CD8-positive, alpha-beta memory T cell (primary cell): ENCODE data around the gene C1QTNF9. TPM values are rescaled to one million over a fixed set of nuclear protein-coding genes. Genes with fewer than 3 reads are reported as not detected.
"Not testable (repeated sequence)": the region's sequence is repeated elsewhere in the genome, so short reads cannot be mapped to it uniquely, and the experiment has no call there.

ENCODE experiments used
- CTCF ChIA-PET: fragments of 350-600 bp; sonication (Branson Sonifier 250); formaldehyde crosslinking; loops from one replicate; lab custom pipeline; 2021; ENCODE audit warnings: antibody characterized with exemption; lab: Charles Lee
- POLR2A ChIA-PET: fragments of 350-600 bp; sonication (Branson Sonifier 250); formaldehyde crosslinking; loops from one replicate; lab custom pipeline; 2021; ENCODE audit warnings: antibody characterized with exemption; lab: Charles Lee
- DNase-seq, 5 donors: peaks; one replicate each; pipeline versions ENCODE4 v3.0.0 to v3.0.0-alpha.2; 2020 to 2022; ENCODE audit warnings: mixed read lengths in 1 of 5
- H3K27ac ChIP-seq: one replicate; pipeline ENCODE4 v1.7.0; 2013; ENCODE audit warnings: low read depth, mild to moderate bottlenecking, low read length, moderate library complexity
- H3K27me3 ChIP-seq: 2 replicates; pipeline ENCODE4 v1.7.0; 2013; ENCODE audit warnings: low read length, mild to moderate bottlenecking; ENCODE audit not compliant: insufficient read depth, poor library complexity, severe bottlenecking
- H3K36me3 ChIP-seq: 2 replicates; pipeline ENCODE4 v1.7.0; 2013; ENCODE audit warnings: mild to moderate bottlenecking, low read length, moderate library complexity; ENCODE audit not compliant: insufficient read depth
- H3K4me1 ChIP-seq: 2 replicates; pipeline ENCODE4 v1.7.0; 2013; ENCODE audit warnings: mild to moderate bottlenecking, low read length, moderate library complexity; ENCODE audit not compliant: insufficient read depth
- H3K4me3 ChIP-seq: 2 replicates; pipeline ENCODE4 v1.7.0; 2013; ENCODE audit warnings: mild to moderate bottlenecking, low read length
- H3K9me3 ChIP-seq: 2 replicates; pipeline ENCODE4 v1.7.0; 2013; ENCODE audit warnings: mild to moderate bottlenecking, low read length
- H3K27ac Mint-ChIP-seq, 8 donors: one replicate each; pipeline ENCODE4 v1.8.0; 2020 to 2021; ENCODE audit warnings: mixed read lengths in 8 of 8, mild to moderate bottlenecking in 6 of 8, inconsistent platforms in 3 of 8, moderate library complexity in 3 of 8
- H3K27me3 Mint-ChIP-seq, 2 donors: one replicate each; pipeline ENCODE4 v1.8.0; 2020 to 2021; ENCODE audit warnings: mixed read lengths in 2 of 2, mild to moderate bottlenecking in 1 of 2, moderate library complexity in 1 of 2
- H3K36me3 Mint-ChIP-seq, 3 donors: one replicate each; pipeline ENCODE4 v1.8.0; 2020 to 2021; ENCODE audit warnings: mixed read lengths in 3 of 3, inconsistent platforms in 1 of 3, mild to moderate bottlenecking in 1 of 3
- H3K4me1 Mint-ChIP-seq, 3 donors: one replicate each; pipeline ENCODE4 v1.8.0; 2020 to 2021; ENCODE audit warnings: mixed read lengths in 3 of 3, inconsistent platforms in 1 of 3, mild to moderate bottlenecking in 1 of 3
- H3K4me3 Mint-ChIP-seq, 7 donors: one replicate each; pipeline ENCODE4 v1.8.0; 2020 to 2021; ENCODE audit warnings: mixed read lengths in 7 of 7, mild to moderate bottlenecking in 6 of 7, moderate library complexity in 4 of 7, inconsistent platforms in 2 of 7
- H3K9me3 Mint-ChIP-seq, 5 donors: one replicate each; pipeline ENCODE4 v1.8.0; 2020 to 2022; ENCODE audit warnings: mixed read lengths in 5 of 5, mild to moderate bottlenecking in 3 of 5, moderate library complexity in 2 of 5, inconsistent platforms in 1 of 5
- polyA plus RNA-seq: library from polyadenylated mRNA; unstranded; fragments of 300-500 nt; fragmentation: Illumina TruSeq; gene quantifications from one replicate; pipeline ENCODE4 v1.2.3, GENCODE V29; 2021
- total RNA-seq, 2 experiments: library from RNA; stranded (reverse); gene quantifications; one replicate each; pipeline ENCODE4 v1.2.3, GENCODE V29; 2021

The C1QTNF9 gene
- total and polyA plus RNA-seq, 3 experiments from 2014 or later, result not detected

DNA sequence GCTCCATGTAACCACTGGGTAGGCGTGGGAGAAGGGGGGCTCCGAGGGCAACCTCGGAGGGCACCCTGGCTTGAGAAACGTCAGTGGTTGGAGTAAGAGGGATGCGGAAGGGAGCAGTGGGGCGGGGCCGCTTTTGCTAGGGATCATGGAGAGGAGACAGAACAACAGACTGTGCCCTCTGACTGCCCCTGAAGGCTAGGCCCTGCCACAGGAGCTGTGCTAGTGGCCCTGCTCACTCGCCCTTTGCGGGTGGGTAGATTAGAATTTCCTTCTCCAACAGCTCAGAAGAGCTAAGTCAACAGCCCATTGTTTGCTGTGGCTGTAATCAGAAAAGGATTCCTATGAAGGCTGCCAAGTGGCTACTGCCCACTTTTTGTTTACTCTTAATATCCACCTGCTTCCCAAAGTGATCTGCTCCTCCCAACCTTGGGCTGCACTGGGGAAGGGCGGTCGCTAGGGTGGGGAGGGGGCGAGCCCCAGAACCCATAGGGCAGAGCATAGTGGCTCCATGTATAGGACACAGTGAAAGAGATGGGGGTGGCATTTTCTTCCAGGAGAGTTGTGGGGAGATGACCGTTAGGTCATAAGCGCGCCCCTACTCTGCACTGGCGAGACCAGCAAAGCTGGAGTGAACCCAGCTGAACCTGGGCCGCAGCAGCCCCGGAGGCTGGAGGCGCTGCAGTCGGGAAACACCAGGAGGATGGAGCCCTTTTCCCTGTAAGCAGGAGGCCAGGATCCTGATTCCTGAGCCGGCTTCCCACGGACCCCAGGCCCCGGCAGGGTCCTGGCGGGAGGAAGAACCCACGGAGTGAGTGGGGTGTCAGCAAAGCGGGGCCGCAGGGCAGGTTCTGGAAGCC lies 1.9 kb upstream of the C1QTNF9 start:
- Mint-ChIP-seq H3K27me3 (no peaks in the 10 kb centered on the region), H3K4me3 (no peak overlapping the region), H3K4me1 (peaks cover 0 to 5% (median 1%) of the 10 kb centered on the region in 3 donors), H3K27ac (no peak overlapping the region), H3K36me3 (peaks cover 4 to 43% (median 28%) of the 10 kb centered on the region in 3 donors), H3K9me3 (no peaks in the 10 kb centered on the region)
- Histone ChIP-seq H3K27ac (no peak overlapping the region), H3K27me3 (no peaks in the 10 kb centered on the region), H3K36me3 (peaks cover 19% of the 10 kb centered on the region), H3K4me1 (no peaks in the 10 kb centered on the region), H3K4me3 (no peak overlapping the region), H3K9me3 (no peaks in the 10 kb centered on the region)
- CTCF ChIA-PET, result no interaction called here
- DNase-seq, result no peak
- POLR2A ChIA-PET, result no interaction called here

DNA sequence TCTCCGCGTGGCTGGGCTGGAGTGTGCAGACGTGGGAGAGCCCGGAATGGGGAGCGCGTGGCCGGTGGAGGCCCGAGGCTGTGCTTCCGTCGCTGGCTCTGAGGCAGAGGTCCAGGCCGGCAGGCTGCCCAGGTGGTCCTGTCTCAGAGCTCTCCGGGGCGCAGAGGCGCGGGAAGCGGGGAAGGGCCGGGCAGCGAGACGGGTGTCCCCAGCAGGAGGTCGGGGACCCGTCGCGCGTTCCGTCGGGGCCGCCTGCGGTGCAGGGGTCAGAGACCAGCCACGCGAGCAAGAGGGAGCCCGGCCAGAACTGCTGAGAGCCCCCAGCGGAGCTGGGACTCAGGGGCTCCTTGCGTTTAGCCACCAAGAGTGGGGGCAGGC lies 1.3 kb upstream of the C1QTNF9 start:
- no peak for DNase-seq
- H3K4me1 ChIP-seq, result no peaks in the 10 kb centered on the region
- Mint-ChIP-seq H3K27ac (no peak overlapping the region), H3K4me1 (peaks cover 0 to 5% (median 1%) of the 10 kb centered on the region in 3 donors), H3K9me3 (no peaks in the 10 kb centered on the region), H3K27me3 (no peaks in the 10 kb centered on the region), H3K4me3 (no peak overlapping the region), H3K36me3 (peaks cover 0 to 37% (median 25%) of the 10 kb centered on the region in 3 donors)
- CTCF ChIA-PET, result no interaction called here
- no peaks in the 10 kb centered on the region for H3K9me3 ChIP-seq
- H3K4me3 ChIP-seq, result no peak overlapping the region
- POLR2A ChIA-PET, result no interaction called here
- H3K27ac ChIP-seq, result no peak overlapping the region
- H3K36me3 ChIP-seq, result peaks cover 19% of the 10 kb centered on the region
- no peaks in the 10 kb centered on the region for H3K27me3 ChIP-seq

DNA sequence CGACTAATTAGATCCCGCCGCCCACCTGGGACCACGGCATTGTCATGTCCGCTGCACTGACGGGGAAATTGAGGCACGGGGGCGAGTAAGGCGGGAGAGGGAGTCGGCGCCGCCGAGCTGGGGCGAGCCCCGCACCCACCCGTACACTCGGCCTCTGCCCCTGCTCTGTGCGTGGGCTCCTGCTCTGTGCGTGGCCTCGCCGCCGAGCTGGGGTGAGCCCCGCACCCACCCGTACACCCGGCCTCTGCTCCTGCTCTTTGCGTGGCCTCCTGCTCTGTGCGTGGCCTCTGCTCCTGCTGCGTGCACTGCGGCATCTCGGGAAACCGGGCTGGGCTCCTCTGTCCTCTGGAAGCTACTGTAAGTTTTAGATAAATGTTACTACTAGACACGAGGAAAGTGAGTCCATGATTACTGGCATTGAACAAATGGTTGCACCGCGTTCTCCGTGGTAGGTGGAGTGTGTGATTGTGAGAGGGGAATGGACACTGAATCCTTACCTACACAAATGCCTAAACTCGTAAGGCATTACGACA lies 826 bp upstream of the C1QTNF9 start:
- H3K9me3 Mint-ChIP-seq, result no peaks in the 10 kb centered on the region
- H3K27ac Mint-ChIP-seq, result peak overlapping the region in 1 of 8 donors; percentile 50
- ChIA-PET POLR2A (no interaction called here), CTCF (no interaction called here)
- H3K4me1 ChIP-seq, result no peaks in the 10 kb centered on the region
- no peak overlapping the region for H3K4me3 Mint-ChIP-seq
- no peak for DNase-seq
- peaks cover 0 to 5% (median 0%) of the 10 kb centered on the region in 3 donors for H3K4me1 Mint-ChIP-seq
- peaks cover 15% of the 10 kb centered on the region for H3K36me3 ChIP-seq
- H3K27ac ChIP-seq, result no peak overlapping the region
- no peaks in the 10 kb centered on the region for H3K27me3 Mint-ChIP-seq
- no peaks in the 10 kb centered on the region for H3K27me3 ChIP-seq
- H3K4me3 ChIP-seq, result no peak overlapping the region
- no peaks in the 10 kb centered on the region for H3K9me3 ChIP-seq
- peaks cover 0 to 32% (median 20%) of the 10 kb centered on the region in 3 donors for H3K36me3 Mint-ChIP-seq

DNA sequence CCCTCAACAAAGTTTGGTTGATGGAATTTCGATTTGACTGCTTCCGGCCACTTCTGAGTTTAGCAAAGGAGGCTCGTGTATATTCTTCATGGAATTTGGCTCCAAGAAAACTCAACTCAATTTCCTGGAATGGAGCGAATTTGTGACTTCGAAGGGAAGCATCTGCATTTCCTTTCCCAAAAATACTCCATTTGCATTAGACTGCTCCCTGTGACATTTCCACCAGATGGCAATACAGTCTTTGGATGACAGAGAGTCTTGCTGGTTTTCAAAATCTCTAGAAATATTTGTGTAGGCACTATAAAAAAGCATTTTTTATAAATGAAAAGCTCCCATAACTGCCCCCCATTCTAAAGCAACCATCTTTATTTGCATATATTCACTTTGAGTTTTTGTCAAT lies 4.1 kb downstream of the C1QTNF9 start:
- ChIA-PET CTCF (no interaction called here), POLR2A (interaction anchor here (0.6 kb wide), 1 partner anchor 39 kb away, joined by 3 read pairs; no protein-coding TSS in a partner anchor)
- peaks cover 0 to 3% of the 10 kb centered on the region in 2 donors for H3K27me3 Mint-ChIP-seq

DNA sequence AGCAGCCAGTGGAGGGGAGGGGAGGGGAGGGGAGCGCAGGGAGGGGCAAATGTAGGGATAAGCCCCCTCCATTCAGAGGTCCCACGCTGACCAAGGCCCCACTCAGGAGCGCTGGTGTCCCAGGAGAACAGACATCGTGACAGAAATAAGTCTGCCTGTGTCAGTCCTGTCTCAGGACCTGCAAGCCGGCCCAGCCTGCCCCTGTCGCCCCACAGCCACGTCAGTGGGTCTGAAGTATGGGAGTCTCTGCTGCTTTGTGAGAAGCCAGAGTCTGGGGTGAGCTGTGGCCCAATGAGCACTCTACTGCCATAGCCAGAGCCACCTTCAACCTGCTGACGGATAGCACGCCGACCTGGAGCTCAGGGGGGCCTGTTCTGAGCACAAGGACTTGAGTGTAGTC lies 8.5 kb downstream of the C1QTNF9 start:
- H3K27ac Mint-ChIP-seq, CTCF ChIA-PET, POLR2A ChIA-PET, H3K9me3 ChIP-seq, H3K4me3 ChIP-seq, DNase-seq, H3K36me3 ChIP-seq, H3K27me3 ChIP-seq, H3K9me3 Mint-ChIP-seq, H3K4me1 ChIP-seq, H3K36me3 Mint-ChIP-seq, H3K4me3 Mint-ChIP-seq, H3K4me1 Mint-ChIP-seq, H3K27ac ChIP-seq: not testable (repeated sequence)
- peaks cover 8 to 16% of the 10 kb centered on the region in 2 donors for H3K27me3 Mint-ChIP-seq

More for the DNA sequence above, 4.1 kb downstream of the C1QTNF9 start:
- Histone ChIP-seq H3K9me3 (no peaks in the 10 kb centered on the region), H3K27ac (no peak overlapping the region), H3K36me3 (no peaks in the 10 kb centered on the region), H3K4me3 (no peak overlapping the region), H3K27me3 (no peaks in the 10 kb centered on the region), H3K4me1 (no peaks in the 10 kb centered on the region)
- Mint-ChIP-seq H3K4me3 (no peak overlapping the region), H3K27ac (no peak overlapping the region), H3K36me3 (peaks cover 0 to 3% (median 1%) of the 10 kb centered on the region in 3 donors), H3K4me1 (peaks cover 0 to 5% (median 0%) of the 10 kb centered on the region in 3 donors), H3K9me3 (no peaks in the 10 kb centered on the region)
- DNase-seq, result no peak

DNA sequence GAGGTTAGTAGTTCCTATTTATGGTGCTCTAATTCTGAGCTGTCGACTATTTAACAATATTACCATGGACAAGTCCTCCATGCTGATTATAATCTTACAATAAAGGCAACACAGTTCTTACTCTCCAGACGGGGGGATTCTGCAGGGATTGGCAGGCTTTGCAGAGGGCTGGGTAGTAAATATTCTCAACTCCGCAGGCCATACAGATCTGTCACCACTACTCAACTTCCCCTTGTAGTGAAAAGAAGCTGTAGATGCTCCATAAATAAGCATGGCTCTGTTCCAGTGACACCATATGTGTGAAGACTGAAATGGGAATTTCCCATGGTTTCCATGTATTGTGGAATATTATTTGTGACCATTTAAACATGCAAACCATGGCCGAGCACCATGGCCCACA lies 9.5 kb downstream of the C1QTNF9 start:
- H3K27ac ChIP-seq, H3K4me1 Mint-ChIP-seq, CTCF ChIA-PET, H3K27me3 ChIP-seq, H3K4me3 ChIP-seq, H3K36me3 ChIP-seq, H3K9me3 ChIP-seq, H3K9me3 Mint-ChIP-seq, H3K4me1 ChIP-seq, POLR2A ChIA-PET, H3K36me3 Mint-ChIP-seq, DNase-seq, H3K27ac Mint-ChIP-seq, H3K4me3 Mint-ChIP-seq: not testable (repeated sequence)
- H3K27me3 Mint-ChIP-seq, result peaks cover 11 to 23% of the 10 kb centered on the region in 2 donors

DNA sequence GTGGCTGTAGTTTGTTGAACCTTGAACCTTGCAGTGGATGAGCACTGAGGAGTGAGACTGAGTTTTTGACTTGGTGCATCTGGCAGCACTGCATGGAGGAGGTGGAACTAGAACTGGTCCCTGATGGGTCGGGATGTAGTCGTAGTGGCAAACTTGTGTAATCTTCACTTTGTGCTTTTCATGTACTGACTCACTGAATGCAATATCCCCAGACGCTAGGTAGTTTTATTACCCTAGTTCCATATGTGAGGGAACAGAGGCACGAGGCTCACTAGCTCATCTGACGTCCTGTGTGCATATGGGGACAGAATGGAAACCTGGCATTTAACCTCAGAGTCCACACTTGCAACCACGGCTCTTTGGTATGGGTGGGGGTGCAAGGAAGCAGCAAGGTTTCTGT lies 10.3 kb downstream of the C1QTNF9 start:
- H3K4me1 ChIP-seq, H3K27ac ChIP-seq, CTCF ChIA-PET, H3K4me3 ChIP-seq, DNase-seq, H3K36me3 ChIP-seq, H3K9me3 Mint-ChIP-seq, H3K4me1 Mint-ChIP-seq, H3K27me3 ChIP-seq, H3K4me3 Mint-ChIP-seq, H3K9me3 ChIP-seq, H3K36me3 Mint-ChIP-seq, POLR2A ChIA-PET, H3K27ac Mint-ChIP-seq: not testable (repeated sequence)
- H3K27me3 Mint-ChIP-seq, result peaks cover 11 to 27% of the 10 kb centered on the region in 2 donors

DNA sequence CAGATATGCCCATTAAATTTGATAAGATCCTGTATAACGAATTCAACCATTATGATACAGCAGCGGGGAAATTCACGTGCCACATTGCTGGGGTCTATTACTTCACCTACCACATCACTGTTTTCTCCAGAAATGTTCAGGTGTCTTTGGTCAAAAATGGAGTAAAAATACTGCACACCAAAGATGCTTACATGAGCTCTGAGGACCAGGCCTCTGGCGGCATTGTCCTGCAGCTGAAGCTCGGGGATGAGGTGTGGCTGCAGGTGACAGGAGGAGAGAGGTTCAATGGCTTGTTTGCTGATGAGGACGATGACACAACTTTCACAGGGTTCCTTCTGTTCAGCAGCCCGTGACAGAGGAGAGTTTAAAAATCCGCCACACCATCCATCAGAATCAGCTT lies 12.0 kb downstream of the C1QTNF9 start:
- H3K4me3 ChIP-seq, H3K9me3 ChIP-seq, H3K27ac ChIP-seq, POLR2A ChIA-PET, H3K4me1 ChIP-seq, H3K4me1 Mint-ChIP-seq, H3K9me3 Mint-ChIP-seq, DNase-seq, H3K36me3 Mint-ChIP-seq, H3K27me3 ChIP-seq, H3K27ac Mint-ChIP-seq, H3K36me3 ChIP-seq, CTCF ChIA-PET, H3K4me3 Mint-ChIP-seq: not testable (repeated sequence)
- H3K27me3 Mint-ChIP-seq, result peaks cover 16 to 45% of the 10 kb centered on the region in 2 donors
